GM12872 (cell line): ENCODE data around the gene SPATS2L.

ENCODE experiments used
- TF ChIP-seq, protein P1 (sequence below): IDR thresholded peaks from 3 replicates; pipeline ENCODE4 v1.5.1; 2011; ENCODE audit warnings: low read depth, mild to moderate bottlenecking, low read length, moderate library complexity; ENCODE audit not compliant: insufficient read depth

Gene SPATS2L

DNA sequence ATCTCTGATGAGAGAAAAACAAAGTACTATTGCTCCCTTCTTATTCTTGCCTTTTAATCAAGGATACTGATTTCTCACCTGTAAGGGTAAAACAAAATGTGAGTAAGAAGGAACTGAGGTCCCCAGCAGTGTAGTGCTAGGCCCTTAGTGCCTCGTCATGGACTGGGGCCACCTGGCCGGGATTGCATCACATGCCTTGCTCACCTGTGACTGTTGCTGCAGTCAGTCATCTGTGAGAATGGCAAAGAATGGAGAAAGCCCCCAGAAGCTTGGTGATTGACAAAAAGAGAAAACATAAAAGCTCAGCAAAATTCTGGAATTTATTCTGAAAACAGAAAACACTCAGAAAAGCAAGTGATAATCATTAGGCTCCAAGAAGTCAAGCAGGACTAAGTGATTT, 63.4 kb downstream of the SPATS2L start:
- TF ChIP-seq, protein P1, sequence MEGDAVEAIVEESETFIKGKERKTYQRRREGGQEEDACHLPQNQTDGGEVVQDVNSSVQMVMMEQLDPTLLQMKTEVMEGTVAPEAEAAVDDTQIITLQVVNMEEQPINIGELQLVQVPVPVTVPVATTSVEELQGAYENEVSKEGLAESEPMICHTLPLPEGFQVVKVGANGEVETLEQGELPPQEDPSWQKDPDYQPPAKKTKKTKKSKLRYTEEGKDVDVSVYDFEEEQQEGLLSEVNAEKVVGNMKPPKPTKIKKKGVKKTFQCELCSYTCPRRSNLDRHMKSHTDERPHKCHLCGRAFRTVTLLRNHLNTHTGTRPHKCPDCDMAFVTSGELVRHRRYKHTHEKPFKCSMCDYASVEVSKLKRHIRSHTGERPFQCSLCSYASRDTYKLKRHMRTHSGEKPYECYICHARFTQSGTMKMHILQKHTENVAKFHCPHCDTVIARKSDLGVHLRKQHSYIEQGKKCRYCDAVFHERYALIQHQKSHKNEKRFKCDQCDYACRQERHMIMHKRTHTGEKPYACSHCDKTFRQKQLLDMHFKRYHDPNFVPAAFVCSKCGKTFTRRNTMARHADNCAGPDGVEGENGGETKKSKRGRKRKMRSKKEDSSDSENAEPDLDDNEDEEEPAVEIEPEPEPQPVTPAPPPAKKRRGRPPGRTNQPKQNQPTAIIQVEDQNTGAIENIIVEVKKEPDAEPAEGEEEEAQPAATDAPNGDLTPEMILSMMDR = no peak

DNA sequence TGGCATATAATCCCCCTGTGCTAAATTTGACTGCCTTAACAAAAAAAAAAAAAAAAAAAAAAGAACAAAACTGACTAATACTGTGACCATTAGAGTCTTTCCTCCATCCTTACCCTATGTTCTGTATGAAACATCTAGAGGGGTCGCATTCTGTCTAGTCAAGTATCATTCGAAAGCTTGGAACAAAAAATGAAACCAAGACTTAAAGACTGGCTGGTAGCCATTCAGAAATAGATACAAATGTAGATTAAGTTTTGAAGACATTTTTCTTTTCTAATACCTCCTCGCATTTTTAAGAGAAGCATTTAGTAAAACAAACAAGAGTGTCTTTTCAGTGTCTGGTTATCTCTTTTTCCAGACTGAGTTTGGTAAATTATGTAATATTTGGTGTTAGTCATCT, 66.7 kb downstream of the SPATS2L start:
- TF ChIP-seq, protein P1 = no peak

DNA sequence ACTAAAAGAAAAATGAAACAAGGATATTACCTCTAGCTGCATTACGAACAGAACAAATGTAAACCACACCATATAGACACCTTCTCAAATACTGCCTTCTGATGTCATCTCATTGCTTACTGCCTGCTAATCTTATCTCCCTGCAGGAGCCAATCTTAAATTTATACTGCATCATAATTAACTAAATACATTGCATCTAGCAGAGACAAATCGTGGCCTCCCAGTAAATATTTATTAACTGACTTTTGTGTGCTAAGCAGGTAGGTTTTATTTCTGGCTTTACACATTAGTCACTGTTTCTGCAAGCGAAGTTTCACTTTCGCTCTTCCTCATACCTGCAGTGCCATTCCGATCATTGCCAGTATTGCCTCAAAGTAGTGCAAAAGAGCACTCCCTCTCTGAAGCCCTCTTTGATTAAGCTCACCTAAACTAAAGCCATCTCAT, 67.5 kb downstream of the SPATS2L start:
- TF ChIP-seq, protein P1 = no peak

DNA sequence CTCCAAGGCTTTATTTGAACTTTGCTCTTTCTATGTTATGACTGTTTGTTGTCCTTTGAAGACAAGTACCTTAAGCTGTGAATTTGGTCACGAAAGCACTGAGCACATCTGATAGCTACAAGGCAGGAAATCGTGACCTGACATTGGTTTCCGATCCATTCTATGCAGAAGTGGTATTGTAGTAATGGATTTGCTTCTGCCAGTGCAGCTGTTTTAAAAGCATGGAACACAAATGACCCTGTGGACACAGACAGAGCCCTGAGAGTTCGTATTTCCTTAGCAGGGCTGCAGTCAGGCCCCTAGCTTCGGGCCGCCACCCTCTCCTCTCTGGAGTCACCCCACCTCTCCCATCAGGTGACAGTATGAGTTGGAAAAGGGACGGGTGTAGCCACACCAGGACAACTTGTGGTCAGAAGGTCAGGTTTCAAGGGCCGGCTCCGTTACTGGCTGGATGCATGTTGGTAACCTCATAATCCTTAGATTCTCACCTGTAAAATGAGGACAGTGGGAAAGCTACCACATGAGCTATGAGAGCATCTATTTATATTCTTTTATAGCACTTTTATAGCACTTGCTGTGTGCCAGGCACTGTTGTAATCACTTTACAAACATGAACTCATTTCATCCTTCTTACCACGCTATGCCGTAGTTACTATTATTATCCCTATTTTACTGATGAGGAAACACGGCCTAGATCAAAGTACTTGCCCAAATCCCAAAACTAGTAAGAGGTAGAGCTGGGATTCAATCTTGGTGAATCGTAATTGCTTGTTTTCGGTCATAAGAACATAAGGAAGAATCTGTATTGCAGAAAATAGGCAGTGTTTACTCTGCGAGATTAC, 70.2 kb downstream of the SPATS2L start:
- TF ChIP-seq, protein P1 = no peak

DNA sequence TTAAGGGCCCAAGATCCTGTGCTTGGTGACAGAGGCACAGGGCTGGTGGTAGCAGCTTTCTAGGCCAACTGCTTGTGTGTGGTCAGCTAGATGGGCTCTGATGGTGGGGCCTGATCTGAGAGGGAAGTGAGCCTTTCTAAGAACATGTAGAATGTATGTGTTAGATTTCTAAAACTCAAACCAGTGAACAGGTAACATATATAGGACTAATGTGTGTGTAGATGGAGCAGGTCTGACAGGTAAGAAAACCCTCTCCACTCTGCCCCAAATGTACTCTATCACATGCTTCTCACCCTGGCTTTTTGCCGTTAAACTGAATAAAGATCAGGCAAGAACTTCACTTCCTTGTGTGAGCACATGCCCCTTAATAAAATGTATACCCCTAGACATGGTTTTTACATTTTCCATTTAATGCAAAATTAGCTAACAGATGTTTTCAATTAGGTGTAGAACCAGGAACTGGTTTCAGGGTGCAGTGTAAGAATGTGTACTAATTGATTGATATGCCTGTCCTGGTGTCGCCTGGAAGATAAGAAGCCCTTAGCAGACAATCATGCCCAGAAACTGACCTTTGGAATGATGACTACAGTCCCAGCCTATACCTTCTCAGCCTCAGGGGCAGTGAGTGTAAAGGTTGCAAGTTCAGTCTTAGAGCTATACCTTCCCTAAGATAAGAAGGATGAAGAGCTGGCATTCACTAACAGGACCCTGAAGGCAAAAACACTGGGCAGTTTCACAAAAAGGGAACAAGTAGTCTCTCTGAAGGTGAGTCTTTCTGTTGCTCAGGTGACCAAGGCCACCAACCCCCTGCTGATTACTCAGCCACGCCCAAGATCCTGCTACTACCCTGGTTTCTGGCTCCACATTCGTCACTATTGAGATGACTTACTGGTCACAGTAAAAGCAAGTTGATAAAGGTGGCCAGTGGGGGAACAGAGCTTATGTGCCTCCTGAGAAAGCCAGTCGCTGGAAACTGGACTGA, 71.2 kb downstream of the SPATS2L start:
- TF ChIP-seq, protein P1 = no peak

DNA sequence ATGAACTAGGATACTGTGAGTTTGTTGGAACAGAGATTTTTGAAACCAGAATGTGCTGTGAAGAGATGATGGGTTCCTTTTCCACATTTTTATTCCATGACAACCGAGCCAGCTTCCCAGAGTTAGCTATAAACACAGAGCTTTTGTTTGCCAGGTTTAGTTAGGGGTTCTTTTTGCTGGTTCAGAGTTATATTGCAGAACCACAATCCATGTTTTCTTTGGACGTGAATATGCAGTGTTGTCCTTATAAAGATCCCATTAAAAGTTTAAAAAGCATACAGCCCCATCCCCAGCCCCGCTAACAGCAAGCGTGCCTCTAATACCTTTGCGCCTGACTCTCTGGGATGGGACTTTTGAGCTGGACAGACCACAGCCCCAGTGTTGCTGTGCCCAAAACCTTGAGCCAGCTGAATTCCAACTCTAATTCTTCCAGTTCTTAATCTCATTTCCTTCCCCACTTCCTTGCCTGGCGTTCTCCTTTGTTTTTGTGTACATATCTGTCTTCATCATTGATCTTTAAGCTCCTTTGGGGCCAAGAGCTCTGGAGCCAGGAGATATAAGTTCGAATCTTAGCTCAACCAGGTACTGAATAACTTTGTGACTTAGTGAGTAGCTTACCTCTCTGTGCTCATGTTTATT, 72.3 kb downstream of the SPATS2L start:
- TF ChIP-seq, protein P1 = no peak
